GM18519 (cell line): ENCODE data around the gene WWC1.
A peak's percentile ranks its signal among the peaks of the same experiment; 100 is the strongest.
"Not testable (repeated sequence)": the region's sequence is repeated elsewhere in the genome, so short reads cannot be mapped to it uniquely, and the experiment has no call there.

Experiments
- ATAC-seq: cut with Tn5 transposase; IDR thresholded peaks from one replicate; pipeline ENCODE4 v1.9.1; 2021; ENCODE audit warnings: mild to moderate bottlenecking, moderate library complexity; ENCODE audit not compliant: unreplicated experiment, low FRiP score

The WWC1 gene

GRCh38 chr5:168285696-168286095 lies 5.7 kb upstream of the WWC1 start:
- no peak for ATAC-seq

GRCh38 chr5:168286386-168286785 lies 5.1 kb upstream of the WWC1 start:
- no peak for ATAC-seq

DNA sequence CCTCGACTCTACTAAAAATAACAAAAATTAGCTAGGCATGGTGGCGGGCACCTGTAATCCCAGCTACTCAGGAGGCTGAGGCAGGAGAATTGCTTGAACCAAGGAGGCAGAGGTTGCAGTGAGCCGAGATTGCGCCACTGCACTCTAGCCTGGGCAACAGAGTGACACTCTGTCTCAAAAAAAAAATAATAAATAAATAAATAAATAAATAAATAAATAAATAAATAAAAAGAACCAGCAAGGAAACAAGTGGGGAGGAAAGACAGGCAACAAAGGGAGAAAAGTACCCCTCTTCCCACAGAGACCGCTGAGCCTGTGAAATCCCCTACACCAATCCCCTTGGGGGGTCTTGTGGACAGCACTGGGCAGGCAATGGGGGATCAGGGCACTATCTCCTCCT lies 4.6 kb upstream of the WWC1 start:
- ATAC-seq = not testable (repeated sequence)

GRCh38 chr5:168287362-168287761 lies 4.1 kb upstream of the WWC1 start:
- no peak for ATAC-seq

GRCh38 chr5:168288349-168289245 lies 2.8 kb upstream of the WWC1 start:
- ATAC-seq = no peak

DNA sequence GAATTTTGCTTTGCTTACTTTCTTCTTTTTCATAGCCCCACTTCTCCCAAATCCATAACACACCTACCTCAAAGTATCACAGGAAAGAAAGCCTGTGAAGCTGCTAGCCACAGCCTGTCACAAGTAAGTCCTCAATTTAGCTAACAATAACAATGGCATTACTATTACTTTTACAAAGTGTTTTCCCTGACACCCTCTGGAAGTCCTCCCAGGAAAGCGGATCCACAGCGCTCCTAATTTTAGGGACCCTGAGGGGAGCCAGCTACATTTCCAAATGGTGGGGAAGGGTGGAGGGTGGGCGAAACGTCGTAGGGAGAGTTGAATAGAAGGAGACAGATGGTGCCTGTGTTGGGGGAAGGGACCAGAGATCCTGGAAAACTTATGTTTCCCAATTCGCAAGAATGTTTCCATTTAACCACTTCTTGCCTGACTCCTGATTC lies 523 bp upstream of the WWC1 start:
- no peak for ATAC-seq

- ATAC-seq = peak; percentile 17
Observed at GRCh38 chr5:168291964-168292785, 730 bp downstream of the WWC1 start.

DNA sequence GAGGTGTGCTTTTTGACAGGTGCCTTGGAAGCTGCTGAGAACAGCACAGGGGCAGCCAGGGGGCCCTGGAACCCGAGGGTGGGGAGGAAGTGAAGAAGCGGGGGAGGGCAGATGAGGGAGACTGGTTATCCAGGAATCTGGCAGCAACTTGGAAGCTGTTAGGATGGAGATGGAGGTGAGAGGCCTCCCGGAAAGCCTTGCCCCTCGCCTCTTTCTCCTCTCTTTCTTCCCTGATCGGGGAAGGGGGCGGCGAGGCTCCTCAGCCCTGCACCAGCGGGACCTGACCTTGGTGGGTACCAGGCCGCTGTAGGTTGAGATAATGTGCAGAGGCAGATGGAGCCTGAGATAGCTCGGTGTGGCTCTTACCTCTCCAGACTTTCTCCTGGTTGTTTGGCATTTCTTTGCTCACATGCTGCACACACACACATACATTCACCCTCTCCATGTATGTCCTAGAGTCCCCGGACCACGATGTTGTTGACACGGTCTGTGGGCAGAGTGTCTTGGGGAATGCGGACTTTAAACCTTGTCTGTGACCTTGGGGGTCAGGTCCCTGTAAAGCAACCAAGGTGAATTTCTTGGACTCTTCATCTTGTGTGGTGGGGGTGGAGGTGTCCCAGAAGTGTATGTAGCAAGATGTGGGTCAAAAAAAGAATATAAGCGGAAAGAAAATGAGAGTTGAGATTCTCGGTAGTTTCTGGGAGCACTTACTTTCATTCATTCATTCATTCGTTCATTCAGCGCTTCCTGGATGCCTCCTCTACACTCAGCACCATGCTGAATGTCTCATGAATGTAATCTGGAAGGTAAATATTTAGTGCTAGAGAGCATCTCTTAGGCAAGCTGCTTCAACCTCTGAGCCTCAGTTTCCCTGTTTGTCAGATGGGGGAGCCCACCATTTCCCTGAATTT lies 1.6 kb downstream of the WWC1 start:
- no peak for ATAC-seq

DNA sequence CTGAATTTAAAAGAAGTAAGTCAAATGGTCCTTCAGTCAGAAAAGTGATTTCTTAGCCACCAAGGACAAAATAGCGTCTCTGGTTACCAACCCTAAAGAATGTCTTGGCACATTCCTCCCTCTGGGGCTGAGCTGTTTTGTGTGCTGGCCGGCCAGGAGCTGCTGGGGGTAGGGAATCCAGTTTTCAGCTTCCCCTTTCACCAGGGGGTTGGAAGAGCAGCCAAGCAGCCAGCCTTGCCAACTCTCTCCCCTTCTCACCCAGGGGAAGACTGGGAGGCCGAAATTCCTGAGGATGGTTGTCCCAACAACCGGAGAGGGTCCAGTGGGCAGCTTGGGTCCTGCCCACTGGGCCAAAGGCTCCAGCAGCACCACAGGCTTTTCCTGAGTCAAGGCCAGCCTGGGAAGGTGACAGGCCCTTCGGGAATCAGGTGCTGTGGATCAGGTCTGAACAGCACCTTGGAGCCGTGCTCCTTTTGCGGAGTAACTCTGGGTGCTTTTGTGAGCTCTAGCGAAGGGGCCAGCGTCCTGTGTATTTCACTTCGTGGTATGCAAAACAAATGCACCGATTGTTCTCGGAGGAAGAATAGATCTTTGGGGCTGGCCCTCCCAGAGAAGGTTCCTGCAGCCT lies 4.2 kb downstream of the WWC1 start:
- ATAC-seq = no peak

DNA sequence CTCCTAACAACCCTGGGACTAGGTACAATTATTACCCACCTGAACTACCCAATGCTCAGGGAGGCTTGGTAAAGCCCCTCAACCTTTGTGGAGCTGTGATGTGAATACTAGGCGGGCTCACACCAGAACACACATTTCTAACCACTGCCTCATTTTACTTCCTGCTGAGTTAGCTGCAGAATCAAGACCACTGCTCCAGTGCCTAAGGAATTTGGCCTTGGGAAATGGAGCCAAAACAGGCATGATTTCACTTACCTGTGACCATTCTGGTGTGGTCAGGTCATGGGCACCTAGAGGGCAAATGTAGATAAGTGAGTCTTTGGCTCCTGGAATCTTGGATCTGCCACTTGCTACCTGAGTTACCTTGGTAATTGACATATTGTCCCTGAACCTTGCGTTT lies 5.2 kb downstream of the WWC1 start:
- no peak for ATAC-seq

- no peak for ATAC-seq
Observed at GRCh38 chr5:168298949-168299348, 7.5 kb downstream of the WWC1 start.

GRCh38 chr5:168299372-168299771 lies 7.9 kb downstream of the WWC1 start:
- ATAC-seq = no peak

DNA sequence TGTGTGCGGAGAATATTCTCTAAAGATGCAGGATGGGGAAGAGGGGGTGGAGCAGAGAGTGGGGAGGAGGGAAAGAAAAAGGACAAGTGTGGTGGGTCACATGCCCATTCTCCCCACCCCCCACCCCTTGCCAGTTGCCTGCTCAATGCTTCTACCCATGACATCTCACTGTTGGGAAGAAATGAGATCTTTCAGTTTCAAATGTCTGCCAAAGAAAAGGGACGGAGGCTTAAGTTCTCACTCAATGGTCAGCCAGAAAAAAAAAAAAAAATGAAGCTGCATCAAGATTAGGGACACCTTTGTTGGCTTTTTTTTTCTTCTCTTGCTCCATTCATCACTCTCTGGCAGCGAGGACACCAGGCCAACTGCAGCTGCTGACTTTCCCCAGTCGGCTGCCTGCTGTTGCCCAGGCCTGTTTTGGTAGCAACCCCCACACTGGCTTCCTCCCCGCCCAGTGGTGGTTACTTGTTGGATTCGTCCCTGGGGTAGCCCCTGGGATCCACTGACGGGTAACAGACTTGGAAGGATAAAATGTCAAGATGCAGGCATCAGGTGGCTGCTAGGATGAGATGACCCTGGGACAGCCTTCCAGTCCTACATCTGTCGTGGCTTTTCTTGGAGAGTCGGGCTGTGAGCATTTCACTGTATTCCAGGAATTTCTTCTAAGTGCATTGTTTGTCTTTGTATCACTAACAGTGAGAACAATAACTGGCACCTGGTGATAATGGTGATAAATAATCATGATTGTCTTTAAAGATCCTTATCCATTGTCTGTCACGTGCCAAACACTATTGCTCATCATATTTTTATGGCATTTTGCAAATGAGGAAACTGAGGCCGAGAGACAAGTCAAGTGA lies 9.1 kb downstream of the WWC1 start:
- ATAC-seq = no peak

GRCh38 chr5:168301593-168302390 lies 10.3 kb downstream of the WWC1 start:
- no peak for ATAC-seq

DNA sequence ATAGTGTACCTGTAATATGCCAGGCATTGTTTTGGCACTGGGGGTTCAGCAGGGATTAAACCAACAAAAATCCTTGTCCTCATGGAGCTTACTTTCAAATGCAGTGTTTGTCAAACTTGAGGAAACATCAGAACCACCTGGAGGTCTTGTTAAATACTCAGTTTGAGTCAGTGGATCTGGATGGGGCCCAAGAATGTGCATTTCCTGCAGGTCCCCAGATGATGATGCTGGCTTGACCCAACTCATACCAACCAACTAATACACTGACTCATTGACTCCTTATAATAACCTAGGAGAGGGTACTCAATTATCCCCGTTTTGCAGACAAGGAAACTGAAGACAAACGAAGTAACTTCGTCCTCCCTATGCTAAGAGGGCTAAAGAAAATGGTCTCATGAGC lies 11.3 kb downstream of the WWC1 start:
- no peak for ATAC-seq

DNA sequence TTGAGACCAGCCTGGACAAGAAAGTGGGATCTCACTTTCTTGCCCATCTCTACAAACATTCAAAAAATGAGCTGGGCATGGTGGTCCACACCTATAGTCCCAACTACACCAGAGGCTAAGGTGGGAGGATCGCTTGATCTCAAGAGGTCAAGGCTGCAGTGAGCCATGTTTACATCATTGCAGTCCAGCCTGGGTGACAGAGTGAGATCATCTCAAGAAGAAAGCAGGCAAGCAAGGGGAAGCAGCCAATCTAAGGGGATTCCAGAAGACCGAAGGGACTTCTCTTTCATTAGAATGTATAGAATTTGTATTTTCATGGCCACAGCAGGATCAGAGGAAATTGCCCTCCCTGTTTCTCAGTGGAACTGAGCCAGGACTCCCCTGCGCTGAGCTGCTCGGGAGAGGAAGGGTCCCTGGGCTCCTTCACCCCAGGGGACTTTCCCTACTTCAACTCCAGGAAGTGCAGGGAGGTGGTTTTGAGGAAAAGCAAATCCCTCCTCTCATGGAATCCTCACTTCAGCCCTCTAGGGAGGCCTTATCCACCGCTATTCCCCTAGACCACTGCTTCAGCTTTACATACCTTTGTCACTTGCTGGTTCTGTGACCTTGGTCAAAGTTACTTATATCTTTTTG lies 12.1 kb downstream of the WWC1 start:
- ATAC-seq = no peak

DNA sequence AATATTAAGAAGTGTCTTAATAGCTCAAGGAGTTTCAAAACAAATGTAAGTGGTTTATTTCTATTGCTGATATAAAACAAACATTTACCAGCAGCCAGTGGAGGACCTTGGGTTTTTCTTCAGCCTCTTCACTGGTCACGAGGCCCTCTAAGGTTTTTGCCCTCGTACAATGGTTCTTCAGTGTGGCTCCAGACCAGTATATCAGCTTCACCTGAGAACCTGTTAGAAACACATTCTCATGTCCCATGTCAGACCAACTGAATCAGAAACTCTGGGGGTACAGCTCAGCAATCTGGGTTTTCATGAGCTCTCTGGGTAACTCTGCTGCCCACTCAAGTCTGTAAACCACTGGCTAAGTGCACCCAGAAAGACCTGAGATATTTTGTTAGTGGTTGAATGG lies 12.9 kb downstream of the WWC1 start:
- no peak for ATAC-seq

- ATAC-seq = no peak
Observed at GRCh38 chr5:168305281-168305680, 13.8 kb downstream of the WWC1 start.
